Measurements from ENCODE around the gene DTNB.

DTNB gene

DNA sequence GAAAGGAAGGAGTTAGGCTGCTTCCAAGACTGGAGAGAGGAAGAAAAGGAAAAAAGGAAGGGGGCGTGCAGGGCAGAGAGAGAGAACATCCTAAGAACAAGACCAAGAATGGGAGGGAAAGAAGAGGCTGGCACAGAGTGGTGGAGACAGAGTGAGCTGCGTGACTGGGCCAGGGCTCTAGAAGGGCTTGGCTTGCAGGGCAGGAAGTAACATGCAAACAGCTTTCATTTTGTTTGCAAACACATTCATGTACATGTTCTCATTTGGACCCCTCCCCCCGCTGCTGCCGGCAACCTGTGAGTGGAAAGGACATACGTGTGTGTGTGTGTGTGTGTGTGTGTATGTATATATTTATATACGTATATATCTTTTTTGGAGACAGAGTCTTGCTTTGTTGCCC, 284.9 kb downstream of the DTNB start:
- H3K4me3 ChIP-seq (ENCODE audit: control insufficient read depth, low read depth, low read length), result no peak overlapping the region
- TF ChIP-seq, protein P1, sequence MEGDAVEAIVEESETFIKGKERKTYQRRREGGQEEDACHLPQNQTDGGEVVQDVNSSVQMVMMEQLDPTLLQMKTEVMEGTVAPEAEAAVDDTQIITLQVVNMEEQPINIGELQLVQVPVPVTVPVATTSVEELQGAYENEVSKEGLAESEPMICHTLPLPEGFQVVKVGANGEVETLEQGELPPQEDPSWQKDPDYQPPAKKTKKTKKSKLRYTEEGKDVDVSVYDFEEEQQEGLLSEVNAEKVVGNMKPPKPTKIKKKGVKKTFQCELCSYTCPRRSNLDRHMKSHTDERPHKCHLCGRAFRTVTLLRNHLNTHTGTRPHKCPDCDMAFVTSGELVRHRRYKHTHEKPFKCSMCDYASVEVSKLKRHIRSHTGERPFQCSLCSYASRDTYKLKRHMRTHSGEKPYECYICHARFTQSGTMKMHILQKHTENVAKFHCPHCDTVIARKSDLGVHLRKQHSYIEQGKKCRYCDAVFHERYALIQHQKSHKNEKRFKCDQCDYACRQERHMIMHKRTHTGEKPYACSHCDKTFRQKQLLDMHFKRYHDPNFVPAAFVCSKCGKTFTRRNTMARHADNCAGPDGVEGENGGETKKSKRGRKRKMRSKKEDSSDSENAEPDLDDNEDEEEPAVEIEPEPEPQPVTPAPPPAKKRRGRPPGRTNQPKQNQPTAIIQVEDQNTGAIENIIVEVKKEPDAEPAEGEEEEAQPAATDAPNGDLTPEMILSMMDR (IDR thresholded peaks at IDR 0.05; ENCODE audit: control insufficient read depth, insufficient read depth, low read depth, low read length, missing control alignments), result no peak
- no peak for DNase-seq (ENCODE audit: low read depth)

DNA sequence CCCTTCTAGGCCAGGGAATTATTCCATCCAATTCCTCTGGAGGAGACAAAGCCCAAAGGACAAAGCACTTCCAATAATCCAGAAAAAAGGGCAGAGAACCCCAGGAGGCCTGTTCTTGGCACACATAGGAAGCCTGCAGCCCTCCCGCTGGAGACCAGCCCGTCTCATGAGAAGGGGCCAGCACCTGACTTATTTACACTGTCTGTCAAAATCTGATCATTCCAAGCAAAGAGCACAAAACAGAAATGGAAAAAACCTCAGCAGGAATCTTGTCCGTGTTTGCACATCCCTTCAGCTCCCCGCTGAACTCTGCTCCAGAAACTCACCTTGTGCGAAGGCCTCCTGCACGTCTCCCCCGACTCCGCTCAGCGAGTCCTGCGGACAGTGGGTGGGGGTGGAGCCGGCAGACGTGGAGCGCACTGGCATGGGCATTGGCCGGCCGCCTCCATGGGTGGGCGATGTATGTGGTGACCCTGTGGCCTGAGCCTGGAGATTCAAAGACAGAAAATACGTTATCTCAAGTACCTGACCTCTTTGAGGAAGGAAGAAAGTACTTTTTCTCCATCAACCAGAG, 285.4 kb downstream of the DTNB start:
- no peak overlapping the region for H3K4me3 ChIP-seq (ENCODE audit: control insufficient read depth, low read depth, low read length)
- DNase-seq (ENCODE audit: low read depth), result no peak
- TF ChIP-seq, protein P1 (IDR thresholded peaks at IDR 0.05; ENCODE audit: control insufficient read depth, insufficient read depth, low read depth, low read length, missing control alignments), result no peak

DNA sequence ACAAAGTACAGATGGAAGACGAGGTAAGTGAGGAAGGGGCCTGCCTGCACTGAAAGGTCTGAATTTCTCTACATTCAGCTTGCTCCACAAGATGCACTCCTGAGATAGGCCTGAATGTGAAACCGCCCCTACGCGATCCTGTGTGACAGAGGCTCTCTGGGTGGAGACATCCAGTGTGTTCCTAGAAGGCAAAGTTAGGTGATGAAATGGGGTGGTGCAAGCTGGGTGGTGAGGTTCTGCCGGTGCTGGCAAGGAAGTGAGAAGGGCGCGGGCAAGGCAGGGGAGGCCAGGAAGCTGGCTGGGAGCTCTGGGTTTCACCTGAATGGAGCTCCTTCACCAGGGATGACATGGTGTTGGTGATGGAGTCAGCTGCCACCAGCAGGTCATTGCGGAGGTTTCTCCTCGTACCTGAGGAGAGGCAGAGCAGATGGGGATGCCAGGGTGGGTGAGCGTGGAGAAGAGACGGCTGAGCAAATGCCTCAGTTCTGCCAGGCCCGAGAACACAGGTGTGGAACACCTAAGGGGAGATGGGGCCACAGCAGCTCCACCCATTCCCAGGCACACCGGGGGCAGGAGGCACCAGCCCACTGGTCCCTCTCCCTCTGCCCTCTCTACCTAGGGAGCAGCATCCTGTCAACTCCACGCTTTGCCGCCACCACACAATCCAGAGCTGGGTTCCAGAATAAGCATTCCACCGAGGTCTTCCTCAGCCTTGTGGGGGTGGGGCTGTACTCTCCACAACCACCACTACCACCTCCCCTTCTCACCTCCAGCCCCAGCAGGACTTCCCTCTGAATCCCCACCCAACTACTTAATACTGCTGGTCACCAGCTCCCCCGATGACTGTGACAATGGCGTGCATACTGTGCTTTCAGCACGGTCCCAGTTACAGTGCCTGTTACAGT, 286.2 kb downstream of the DTNB start:
- TF ChIP-seq, protein P1 (IDR thresholded peaks at IDR 0.05; ENCODE audit: control insufficient read depth, insufficient read depth, low read depth, low read length, missing control alignments), result no peak
- H3K4me3 ChIP-seq (ENCODE audit: control insufficient read depth, low read depth, low read length), result no peak overlapping the region
- DNase-seq (ENCODE audit: low read depth), result no peak

DNA sequence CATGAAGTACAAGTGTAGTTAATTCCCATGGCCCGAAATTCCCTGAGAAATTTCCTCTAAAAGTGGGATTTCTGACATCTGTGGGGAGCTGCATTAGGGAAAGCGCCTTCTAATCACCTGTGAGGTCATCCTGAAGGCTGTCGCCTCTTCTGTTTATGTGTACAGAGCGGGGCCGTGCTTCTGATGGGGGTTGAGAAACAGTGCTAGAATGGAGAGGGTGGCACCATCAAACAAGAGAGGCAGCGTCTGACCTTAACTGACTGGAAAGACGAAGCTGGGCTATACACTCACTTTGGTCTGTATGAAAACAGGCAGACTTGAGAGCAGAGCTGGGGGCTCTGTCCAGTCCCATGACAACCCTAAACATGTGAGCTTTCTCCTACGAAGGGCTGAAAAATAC, 287.5 kb downstream of the DTNB start:
- TF ChIP-seq, protein P1 (IDR thresholded peaks at IDR 0.05; ENCODE audit: control insufficient read depth, insufficient read depth, low read depth, low read length, missing control alignments), result no peak
- no peak overlapping the region for H3K4me3 ChIP-seq (ENCODE audit: control insufficient read depth, low read depth, low read length)
- no peak for DNase-seq (ENCODE audit: low read depth)

DNA sequence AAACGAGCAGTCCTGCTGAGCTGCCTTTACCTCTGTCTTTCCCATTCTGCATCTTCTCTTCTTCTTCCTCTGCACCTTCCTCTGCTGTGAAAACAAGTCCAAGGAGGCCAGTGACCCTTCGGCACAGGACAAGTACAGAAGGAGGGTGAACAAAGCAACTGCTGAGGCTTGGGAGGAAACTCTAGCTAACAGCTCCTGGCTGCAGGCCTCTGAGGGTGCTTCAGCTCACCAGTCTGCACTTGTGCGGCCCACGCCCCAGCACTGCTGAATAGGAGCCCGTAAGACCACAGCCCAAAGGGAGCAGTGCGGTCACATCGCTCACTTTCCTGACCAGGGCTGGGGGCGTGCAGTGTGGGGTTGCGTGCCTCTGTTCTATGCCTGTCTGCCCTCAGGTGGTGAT, 289.6 kb downstream of the DTNB start:
- TF ChIP-seq, protein P1 (IDR thresholded peaks at IDR 0.05; ENCODE audit: control insufficient read depth, insufficient read depth, low read depth, low read length, missing control alignments), result no peak
- no peak overlapping the region for H3K4me3 ChIP-seq (ENCODE audit: control insufficient read depth, low read depth, low read length)
- no peak for DNase-seq (ENCODE audit: low read depth)

DNA sequence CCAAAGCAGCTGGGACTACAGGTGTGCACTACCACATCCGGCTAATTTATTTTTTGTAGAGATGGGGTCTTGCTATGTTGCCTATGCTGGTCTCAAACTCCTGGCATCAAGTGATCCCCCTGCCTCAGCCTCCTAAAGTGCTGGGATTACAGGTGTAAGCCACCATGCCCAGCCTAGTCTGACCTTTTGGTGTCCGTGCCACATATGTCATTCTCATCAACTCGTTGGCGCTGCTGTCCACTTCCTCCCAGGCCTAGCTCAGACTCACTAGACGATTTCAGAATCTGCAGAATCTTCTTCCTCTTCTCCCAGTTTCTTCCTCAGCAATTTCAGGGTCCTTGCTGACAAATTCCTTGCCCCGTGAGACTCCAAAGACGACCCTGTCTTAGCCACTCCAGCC, 291.9 kb downstream of the DTNB start:
- TF ChIP-seq, protein P1 (IDR thresholded peaks at IDR 0.05; ENCODE audit: control insufficient read depth, insufficient read depth, low read depth, low read length, missing control alignments), result no peak
- no peak for DNase-seq (ENCODE audit: low read depth)
- no peak overlapping the region for H3K4me3 ChIP-seq (ENCODE audit: control insufficient read depth, low read depth, low read length)
